K562 (cell line): ENCODE data around the gene ISG20L2. TPM values are rescaled to one million over a fixed set of nuclear protein-coding genes. Genes with fewer than 3 reads are reported as not detected.
A peak's percentile ranks its signal among the peaks of the same experiment; 100 is the strongest.

Source experiments
- CSDE1 ChIP-seq, 2 experiments: fragments of 450-650 bp; IDR thresholded peaks; 2 replicates each; pipeline ENCODE4 v1.6.1; 2016; ENCODE audit warnings: mild to moderate bottlenecking in 1 of 2
- DEAF1 ChIP-seq: fragments of 450-650 bp; formaldehyde crosslinking; IDR thresholded peaks from 2 replicates; pipeline ENCODE4 v1.4.0; 2020; ENCODE audit warnings: mild to moderate bottlenecking, moderate library complexity
- EP400 ChIP-seq: fragments of 450-650 bp; IDR thresholded peaks from 2 replicates; pipeline ENCODE4 v1.6.1; 2017; ENCODE audit warnings: antibody characterized with exemption, mild to moderate bottlenecking, moderate library complexity
- ETV1 ChIP-seq: fragments of 450-650 bp; conservative IDR thresholded peaks from 2 replicates; pipeline ENCODE4 v1.6.1; 2016; ENCODE audit warnings: missing genetic modification characterization, control low read depth, low read depth, missing compliant biosample characterization
- FOXK2 ChIP-seq, 2 experiments: fragments of 450-650 bp; IDR thresholded peaks in 1 of 2; conservative IDR thresholded peaks in 1 of 2; 2 replicates each; pipeline ENCODE4 v1.6.1; 2016; ENCODE audit warnings: low read depth in 2 of 2, mild to moderate bottlenecking in 1 of 2
- HIVEP1 ChIP-seq: fragments of 250-450 bp; sonication (Bioruptor Pico); IDR thresholded peaks from 2 replicates; pipeline ENCODE4 v1.4.0; 2020; ENCODE audit warnings: mild to moderate bottlenecking
- LARP7 ChIP-seq: fragments of 450-650 bp; IDR thresholded peaks from 2 replicates; pipeline ENCODE4 v1.6.1; 2016
- NELFE ChIP-seq: IDR thresholded peaks from 2 replicates; pipeline ENCODE4 v1.6.1; 2011; ENCODE audit warnings: mild to moderate bottlenecking; ENCODE audit not compliant: insufficient read depth, insufficient read length
- NFE2L1 ChIP-seq: fragments of 450-650 bp; IDR thresholded peaks from 2 replicates; pipeline ENCODE4 v1.6.1; 2016; ENCODE audit warnings: missing genetic modification characterization, low read depth, mild to moderate bottlenecking, missing compliant biosample characterization, moderate library complexity, borderline replicate concordance
- PTBP1 ChIP-seq: fragments of 200-400 bp; formaldehyde crosslinking; IDR thresholded peaks from 2 replicates; pipeline ENCODE4 v1.6.1; 2017; ENCODE audit warnings: low read depth, low read length
- SMC3 ChIP-seq: conservative IDR thresholded peaks from 2 replicates; pipeline ENCODE4 v1.6.1; 2011; ENCODE audit warnings: low read depth, low read length, improper control_type of control experiment; ENCODE audit not compliant: insufficient read depth
- SP1 ChIP-seq: sonication (generic); formaldehyde crosslinking; IDR thresholded peaks from 2 replicates; pipeline ENCODE4 v1.8.1; 2022; ENCODE audit warnings: mild to moderate bottlenecking, missing genetic modification reagents
- SRSF3 ChIP-seq: fragments of 200-400 bp; formaldehyde crosslinking; IDR thresholded peaks from 2 replicates; pipeline ENCODE4 v1.6.1; 2016; ENCODE audit warnings: mild to moderate bottlenecking, low read length, moderate library complexity; ENCODE audit not compliant: insufficient read depth
- SUPT5H ChIP-seq: fragments of 450-650 bp; IDR thresholded peaks from 2 replicates; pipeline ENCODE4 v1.6.1; 2016
- TAF1 ChIP-seq: IDR thresholded peaks from 2 replicates; pipeline ENCODE4 v1.6.1; 2011; ENCODE audit warnings: mild to moderate bottlenecking, low read length, moderate library complexity; ENCODE audit not compliant: insufficient read depth, control insufficient read depth, severe bottlenecking; ENCODE audit errors: extremely low read depth
- ZBED1 ChIP-seq: IDR thresholded peaks from 2 replicates; pipeline ENCODE4 v1.6.1; 2014
- ZBTB43 ChIP-seq: sonication (generic); formaldehyde crosslinking; IDR thresholded peaks from 2 replicates; pipeline ENCODE4 v1.8.0; 2023; ENCODE audit warnings: mild to moderate bottlenecking, missing genetic modification reagents
- ZBTB7A ChIP-seq: IDR thresholded peaks from 2 replicates; pipeline ENCODE4 v1.6.1; 2011; ENCODE audit warnings: low read depth, mild to moderate bottlenecking, low read length, moderate library complexity, borderline replicate concordance; ENCODE audit not compliant: control insufficient read depth
- ZBTB8A ChIP-seq: fragments of 450-650 bp; IDR thresholded peaks from 2 replicates; pipeline ENCODE4 v1.6.1; 2018; ENCODE audit warnings: mild to moderate bottlenecking, moderate library complexity; ENCODE audit not compliant: partially characterized antibody
- ZFP91 ChIP-seq: sonication (generic); formaldehyde crosslinking; IDR thresholded peaks from 2 replicates; pipeline ENCODE4 v1.8.0; 2022; ENCODE audit warnings: mild to moderate bottlenecking, missing genetic modification reagents
- ZNF24 ChIP-seq: fragments of 450-650 bp; IDR thresholded peaks from 2 replicates; pipeline ENCODE4 v1.6.1; 2016
- ZNF583 ChIP-seq: fragments of 250-450 bp; sonication (Bioruptor Pico); IDR thresholded peaks from 2 replicates; pipeline ENCODE4 v1.4.0; 2020
- ZNF764 ChIP-seq: fragments of 250-450 bp; sonication (Bioruptor Pico); IDR thresholded peaks from 2 replicates; pipeline ENCODE4 v1.4.0; 2020; ENCODE audit warnings: low read depth, mild to moderate bottlenecking, moderate library complexity
- ZSCAN32 ChIP-seq: fragments of 450-650 bp; formaldehyde crosslinking; IDR thresholded peaks from 2 replicates; pipeline ENCODE4 v1.4.0; 2020; ENCODE audit warnings: mild to moderate bottlenecking, moderate library complexity
- polyA plus RNA-seq, 8 experiments: library from polyadenylated mRNA; depleted of rRNA in 4 of 8; stranded (reverse) in 5 of 8; unstranded in 3 of 8; fragments of >200 nt; fragmentation: Nextera tagmentation in 2 of 8; fragmentation: Illumina TruSeq in 1 of 8; extraction: Ambion mirVana in 2 of 8; extraction: Trizol in 1 of 8; gene quantifications; 2 replicates each; pipeline versions ENCODE4 v1.2.1 to v1.2.3, GENCODE V29; 2011 to 2014; ENCODE audit warnings: inconsistent platforms in 1 of 8, missing spikeins in 1 of 8
- total RNA-seq, 7 experiments: library from RNA; depleted of rRNA in 6 of 7; stranded (reverse); fragments of >200 nt in 6 of 7; fragmentation: Illumina TruSeq in 2 of 7; extraction: Trizol in 2 of 7; gene quantifications; 2 replicates each; pipeline versions ENCODE4 v1.2.1 to v1.2.3, GENCODE V29; 2011 to 2021; ENCODE audit warnings: low replicate concordance in 1 of 7

The ISG20L2 gene
- total and polyA plus RNA-seq, 9 of the 15 experiments (the other 6 are each of a cell fraction or from before 2014, with no cell fraction given): 21.3 to 130 (median 50.3) TPM

- TF ChIP-seq SMC3 (no peak), ZSCAN32 (CRISPR knock-in tag) (no peak), HIVEP1 (CRISPR knock-in tag) (no peak), TAF1 (peak; percentile 29), ETV1 (tag) (0 out of 2 replicates have a peak, but pooled peaks have one; percentile 12), PTBP1 (no peak), ZNF583 (CRISPR knock-in tag) (peak; percentile 87), ZNF24 (no peak), CSDE1 (IDR thresholded peaks at IDR 0.05) (no peak), ZBTB43 (no peak), ZNF764 (CRISPR knock-in tag) (no peak), EP400 (no peak), FOXK2 (conservative IDR thresholded peaks at IDR 0.05 in 1 of 2, IDR thresholded peaks at IDR 0.05 in 1 of 2; ENCODE audit: low read depth in 2 of 2) (0 out of 4 replicates have a peak, but pooled peaks of 1 of the 2 experiments have one; percentile 12), ZBTB8A (no peak), ZBED1 (no peak), LARP7 (no peak), SP1 (CRISPR knock-in tag) (no peak), NFE2L1 (peak; percentile 26; the same call in 1 of the 2 replicates), ZFP91 (CRISPR knock-in tag) (no peak), DEAF1 (CRISPR knock-in tag) (no peak), NELFE (no peak), SRSF3 (no peak), ZBTB7A (peak; percentile 83; the same call in 1 of the 2 replicates), SUPT5H (0 out of 2 replicates have a peak, but pooled peaks have one; percentile 29)
Observed at GRCh38 chr1:156693848-156694689, 34.5 kb downstream of the ISG20L2 start (continued).
